Measurements from ENCODE around the gene HLA-E. TPM values are rescaled to one million over a fixed set of nuclear protein-coding genes. Genes with fewer than 3 reads are reported as not detected.
A peak's percentile ranks its signal among the peaks of the same experiment; 100 is the strongest.

Gene HLA-E
- total and polyA plus RNA-seq, 2 of the 13 experiments (the other 11 are each of a cell fraction or from before 2014, with no cell fraction given), result 45.2 to 90.4 TPM

DNA sequence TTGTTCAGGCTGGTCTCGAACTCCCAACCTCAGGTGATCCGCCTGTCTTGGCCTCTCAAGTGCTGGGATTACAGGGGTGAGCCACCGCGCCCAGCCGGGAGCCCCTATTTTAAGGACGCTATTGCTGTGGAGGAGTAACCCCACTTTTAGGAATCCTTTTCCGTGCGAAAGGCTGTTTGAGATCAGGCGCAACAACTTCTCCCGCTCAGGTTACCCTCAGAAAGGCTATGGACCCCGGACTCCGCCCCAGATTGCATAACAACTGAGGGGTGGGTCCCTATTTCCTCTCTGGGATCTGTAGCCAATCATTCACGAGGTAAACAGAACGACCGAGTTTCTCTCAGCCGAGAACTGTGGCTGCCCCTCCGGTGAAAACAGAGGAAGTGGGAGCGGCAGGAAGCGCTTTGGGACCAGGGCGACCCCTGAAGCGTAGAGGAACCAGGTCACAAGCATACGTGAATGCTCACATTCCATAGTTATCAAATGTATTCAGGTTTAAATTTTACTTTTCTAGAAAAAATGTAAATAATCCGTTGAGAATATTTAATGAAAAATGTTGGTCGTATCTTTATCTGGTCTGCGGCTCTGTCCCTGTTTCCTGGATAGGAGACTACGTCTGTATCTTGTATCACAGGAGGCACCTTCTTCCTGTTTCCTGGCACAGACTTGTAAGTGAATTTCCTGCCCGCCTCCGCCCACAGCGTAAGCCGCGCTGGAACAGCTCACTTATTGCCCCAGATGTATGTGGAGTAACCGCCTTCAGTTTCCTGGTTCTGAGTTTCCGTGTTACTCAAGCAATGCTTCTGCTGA is 26.8 kb downstream of the HLA-E start (continued):
- TF ChIP-seq, protein P1, sequence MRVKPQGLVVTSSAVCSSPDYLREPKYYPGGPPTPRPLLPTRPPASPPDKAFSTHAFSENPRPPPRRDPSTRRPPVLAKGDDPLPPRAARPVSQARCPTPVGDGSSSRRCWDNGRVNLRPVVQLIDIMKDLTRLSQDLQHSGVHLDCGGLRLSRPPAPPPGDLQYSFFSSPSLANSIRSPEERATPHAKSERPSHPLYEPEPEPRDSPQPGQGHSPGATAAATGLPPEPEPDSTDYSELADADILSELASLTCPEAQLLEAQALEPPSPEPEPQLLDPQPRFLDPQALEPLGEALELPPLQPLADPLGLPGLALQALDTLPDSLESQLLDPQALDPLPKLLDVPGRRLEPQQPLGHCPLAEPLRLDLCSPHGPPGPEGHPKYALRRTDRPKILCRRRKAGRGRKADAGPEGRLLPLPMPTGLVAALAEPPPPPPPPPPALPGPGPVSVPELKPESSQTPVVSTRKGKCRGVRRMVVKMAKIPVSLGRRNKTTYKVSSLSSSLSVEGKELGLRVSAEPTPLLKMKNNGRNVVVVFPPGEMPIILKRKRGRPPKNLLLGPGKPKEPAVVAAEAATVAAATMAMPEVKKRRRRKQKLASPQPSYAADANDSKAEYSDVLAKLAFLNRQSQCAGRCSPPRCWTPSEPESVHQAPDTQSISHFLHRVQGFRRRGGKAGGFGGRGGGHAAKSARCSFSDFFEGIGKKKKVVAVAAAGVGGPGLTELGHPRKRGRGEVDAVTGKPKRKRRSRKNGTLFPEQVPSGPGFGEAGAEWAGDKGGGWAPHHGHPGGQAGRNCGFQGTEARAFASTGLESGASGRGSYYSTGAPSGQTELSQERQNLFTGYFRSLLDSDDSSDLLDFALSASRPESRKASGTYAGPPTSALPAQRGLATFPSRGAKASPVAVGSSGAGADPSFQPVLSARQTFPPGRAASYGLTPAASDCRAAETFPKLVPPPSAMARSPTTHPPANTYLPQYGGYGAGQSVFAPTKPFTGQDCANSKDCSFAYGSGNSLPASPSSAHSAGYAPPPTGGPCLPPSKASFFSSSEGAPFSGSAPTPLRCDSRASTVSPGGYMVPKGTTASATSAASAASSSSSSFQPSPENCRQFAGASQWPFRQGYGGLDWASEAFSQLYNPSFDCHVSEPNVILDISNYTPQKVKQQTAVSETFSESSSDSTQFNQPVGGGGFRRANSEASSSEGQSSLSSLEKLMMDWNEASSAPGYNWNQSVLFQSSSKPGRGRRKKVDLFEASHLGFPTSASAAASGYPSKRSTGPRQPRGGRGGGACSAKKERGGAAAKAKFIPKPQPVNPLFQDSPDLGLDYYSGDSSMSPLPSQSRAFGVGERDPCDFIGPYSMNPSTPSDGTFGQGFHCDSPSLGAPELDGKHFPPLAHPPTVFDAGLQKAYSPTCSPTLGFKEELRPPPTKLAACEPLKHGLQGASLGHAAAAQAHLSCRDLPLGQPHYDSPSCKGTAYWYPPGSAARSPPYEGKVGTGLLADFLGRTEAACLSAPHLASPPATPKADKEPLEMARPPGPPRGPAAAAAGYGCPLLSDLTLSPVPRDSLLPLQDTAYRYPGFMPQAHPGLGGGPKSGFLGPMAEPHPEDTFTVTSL (CRISPR knock-in tag; IDR thresholded peaks at IDR 0.05; ENCODE audit: borderline replicate concordance), result peak; percentile 90; the same call in 1 of the 2 replicates
- TF ChIP-seq, protein P2, sequence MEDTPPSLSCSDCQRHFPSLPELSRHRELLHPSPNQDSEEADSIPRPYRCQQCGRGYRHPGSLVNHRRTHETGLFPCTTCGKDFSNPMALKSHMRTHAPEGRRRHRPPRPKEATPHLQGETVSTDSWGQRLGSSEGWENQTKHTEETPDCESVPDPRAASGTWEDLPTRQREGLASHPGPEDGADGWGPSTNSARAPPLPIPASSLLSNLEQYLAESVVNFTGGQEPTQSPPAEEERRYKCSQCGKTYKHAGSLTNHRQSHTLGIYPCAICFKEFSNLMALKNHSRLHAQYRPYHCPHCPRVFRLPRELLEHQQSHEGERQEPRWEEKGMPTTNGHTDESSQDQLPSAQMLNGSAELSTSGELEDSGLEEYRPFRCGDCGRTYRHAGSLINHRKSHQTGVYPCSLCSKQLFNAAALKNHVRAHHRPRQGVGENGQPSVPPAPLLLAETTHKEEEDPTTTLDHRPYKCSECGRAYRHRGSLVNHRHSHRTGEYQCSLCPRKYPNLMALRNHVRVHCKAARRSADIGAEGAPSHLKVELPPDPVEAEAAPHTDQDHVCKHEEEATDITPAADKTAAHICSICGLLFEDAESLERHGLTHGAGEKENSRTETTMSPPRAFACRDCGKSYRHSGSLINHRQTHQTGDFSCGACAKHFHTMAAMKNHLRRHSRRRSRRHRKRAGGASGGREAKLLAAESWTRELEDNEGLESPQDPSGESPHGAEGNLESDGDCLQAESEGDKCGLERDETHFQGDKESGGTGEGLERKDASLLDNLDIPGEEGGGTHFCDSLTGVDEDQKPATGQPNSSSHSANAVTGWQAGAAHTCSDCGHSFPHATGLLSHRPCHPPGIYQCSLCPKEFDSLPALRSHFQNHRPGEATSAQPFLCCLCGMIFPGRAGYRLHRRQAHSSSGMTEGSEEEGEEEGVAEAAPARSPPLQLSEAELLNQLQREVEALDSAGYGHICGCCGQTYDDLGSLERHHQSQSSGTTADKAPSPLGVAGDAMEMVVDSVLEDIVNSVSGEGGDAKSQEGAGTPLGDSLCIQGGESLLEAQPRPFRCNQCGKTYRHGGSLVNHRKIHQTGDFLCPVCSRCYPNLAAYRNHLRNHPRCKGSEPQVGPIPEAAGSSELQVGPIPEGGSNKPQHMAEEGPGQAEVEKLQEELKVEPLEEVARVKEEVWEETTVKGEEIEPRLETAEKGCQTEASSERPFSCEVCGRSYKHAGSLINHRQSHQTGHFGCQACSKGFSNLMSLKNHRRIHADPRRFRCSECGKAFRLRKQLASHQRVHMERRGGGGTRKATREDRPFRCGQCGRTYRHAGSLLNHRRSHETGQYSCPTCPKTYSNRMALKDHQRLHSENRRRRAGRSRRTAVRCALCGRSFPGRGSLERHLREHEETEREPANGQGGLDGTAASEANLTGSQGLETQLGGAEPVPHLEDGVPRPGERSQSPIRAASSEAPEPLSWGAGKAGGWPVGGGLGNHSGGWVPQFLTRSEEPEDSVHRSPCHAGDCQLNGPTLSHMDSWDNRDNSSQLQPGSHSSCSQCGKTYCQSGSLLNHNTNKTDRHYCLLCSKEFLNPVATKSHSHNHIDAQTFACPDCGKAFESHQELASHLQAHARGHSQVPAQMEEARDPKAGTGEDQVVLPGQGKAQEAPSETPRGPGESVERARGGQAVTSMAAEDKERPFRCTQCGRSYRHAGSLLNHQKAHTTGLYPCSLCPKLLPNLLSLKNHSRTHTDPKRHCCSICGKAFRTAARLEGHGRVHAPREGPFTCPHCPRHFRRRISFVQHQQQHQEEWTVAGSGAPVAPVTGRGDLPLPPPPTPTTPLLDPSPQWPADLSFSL (CRISPR knock-in tag; IDR thresholded peaks at IDR 0.05), result no peak
- TF ChIP-seq KLF13 (CRISPR knock-in tag; IDR thresholded peaks at IDR 0.05) (no peak), ZNF432 (CRISPR knock-in tag; IDR thresholded peaks at IDR 0.05; ENCODE audit: borderline replicate concordance) (no peak), ZNF468 (CRISPR knock-in tag; IDR thresholded peaks at IDR 0.05) (no peak), SP4 (CRISPR knock-in tag; IDR thresholded peaks at IDR 0.05) (peak; percentile 87), REPIN1 (CRISPR knock-in tag; IDR thresholded peaks at IDR 0.05; ENCODE audit: borderline replicate concordance, low read depth) (peak; percentile 67), ATF7 (IDR thresholded peaks at IDR 0.05) (no peak), ATF7 (CRISPR knock-in tag; IDR thresholded peaks at IDR 0.05) (no peak; the same call in 1 of the 2 replicates)
- TF ChIP-seq, protein P3, sequence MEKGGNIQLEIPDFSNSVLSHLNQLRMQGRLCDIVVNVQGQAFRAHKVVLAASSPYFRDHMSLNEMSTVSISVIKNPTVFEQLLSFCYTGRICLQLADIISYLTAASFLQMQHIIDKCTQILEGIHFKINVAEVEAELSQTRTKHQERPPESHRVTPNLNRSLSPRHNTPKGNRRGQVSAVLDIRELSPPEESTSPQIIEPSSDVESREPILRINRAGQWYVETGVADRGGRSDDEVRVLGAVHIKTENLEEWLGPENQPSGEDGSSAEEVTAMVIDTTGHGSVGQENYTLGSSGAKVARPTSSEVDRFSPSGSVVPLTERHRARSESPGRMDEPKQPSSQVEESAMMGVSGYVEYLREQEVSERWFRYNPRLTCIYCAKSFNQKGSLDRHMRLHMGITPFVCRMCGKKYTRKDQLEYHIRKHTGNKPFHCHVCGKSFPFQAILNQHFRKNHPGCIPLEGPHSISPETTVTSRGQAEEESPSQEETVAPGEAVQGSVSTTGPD (CRISPR knock-in tag; IDR thresholded peaks at IDR 0.05), result no peak
- TF ChIP-seq, protein P4, sequence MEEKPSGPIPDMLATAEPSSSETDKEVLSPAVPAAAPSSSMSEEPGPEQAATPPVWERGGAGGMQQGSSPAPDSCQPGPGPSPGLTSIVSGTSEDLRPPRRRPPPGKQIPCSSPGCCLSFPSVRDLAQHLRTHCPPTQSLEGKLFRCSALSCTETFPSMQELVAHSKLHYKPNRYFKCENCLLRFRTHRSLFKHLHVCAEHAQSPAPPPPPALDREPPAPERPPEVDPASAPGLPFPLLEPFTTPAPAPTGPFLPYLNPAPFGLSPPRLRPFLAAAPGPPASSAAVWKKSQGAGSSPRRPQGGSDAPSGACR (CRISPR knock-in tag; IDR thresholded peaks at IDR 0.05), result peak; percentile 72
- TF ChIP-seq, protein P5, sequence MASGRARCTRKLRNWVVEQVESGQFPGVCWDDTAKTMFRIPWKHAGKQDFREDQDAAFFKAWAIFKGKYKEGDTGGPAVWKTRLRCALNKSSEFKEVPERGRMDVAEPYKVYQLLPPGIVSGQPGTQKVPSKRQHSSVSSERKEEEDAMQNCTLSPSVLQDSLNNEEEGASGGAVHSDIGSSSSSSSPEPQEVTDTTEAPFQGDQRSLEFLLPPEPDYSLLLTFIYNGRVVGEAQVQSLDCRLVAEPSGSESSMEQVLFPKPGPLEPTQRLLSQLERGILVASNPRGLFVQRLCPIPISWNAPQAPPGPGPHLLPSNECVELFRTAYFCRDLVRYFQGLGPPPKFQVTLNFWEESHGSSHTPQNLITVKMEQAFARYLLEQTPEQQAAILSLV (CRISPR knock-in tag; IDR thresholded peaks at IDR 0.05; ENCODE audit: borderline replicate concordance), result no peak
